H1 (cell line): Measurements from ENCODE around the gene INPP5A. TPM values are rescaled to one million over a fixed set of nuclear protein-coding genes. Genes with fewer than 3 reads are reported as not detected.

Experiments
- CHD7 ChIP-seq: fragments of 300-600 bp; sonication (generic); IDR thresholded peaks from 2 replicates; pipeline ENCODE4 v1.7.1; 2012; ENCODE audit warnings: low read length, moderate library complexity, mild to moderate bottlenecking, inconsistent platforms; ENCODE audit not compliant: insufficient replicate concordance
- CREB1 ChIP-seq: IDR thresholded peaks from 2 replicates; pipeline ENCODE4 v1.6.1; 2012; ENCODE audit warnings: inconsistent platforms
- SUZ12 ChIP-seq: fragments of 200-600 bp; sonication (generic); IDR thresholded peaks from 2 replicates; pipeline ENCODE4 v1.6.1; 2012; ENCODE audit warnings: mild to moderate bottlenecking, inconsistent platforms, low read length, moderate library complexity, mixed read lengths
- TAF1 ChIP-seq: IDR thresholded peaks from 2 replicates; pipeline ENCODE4 v1.6.1; 2011; ENCODE audit warnings: mild to moderate bottlenecking, low read depth, low read length
- polyA plus RNA-seq, 7 experiments: library from polyadenylated mRNA; depleted of rRNA in 3 of 7; stranded (reverse) in 5 of 7; unstranded in 2 of 7; fragments of >200 nt in 5 of 7; fragments of 200-250 nt in 2 of 7; gene quantifications; 1 replicate in 5 of 7; 2 replicates in 1 of 7; 4 replicates in 1 of 7; pipeline versions ENCODE4 v1.2.1 to v1.2.3, GENCODE V29; 2011 to 2013; ENCODE audit warnings: missing spikeins in 2 of 7, mixed read lengths in 2 of 7
- total RNA-seq: library from RNA; stranded (reverse); fragmentation: NEBNext Ultra II Directional; extraction: Animal tissue kit (Norgen Biotek cat#: 25700); gene quantifications from 2 replicates; pipeline ENCODE4 v1.2.1, GENCODE V29; 2021

The INPP5A gene
- total and polyA plus RNA-seq, 2 of the 8 experiments (the other 6 are each of a cell fraction or from before 2014, with no cell fraction given) = 19.7 to 27.5 TPM

DNA sequence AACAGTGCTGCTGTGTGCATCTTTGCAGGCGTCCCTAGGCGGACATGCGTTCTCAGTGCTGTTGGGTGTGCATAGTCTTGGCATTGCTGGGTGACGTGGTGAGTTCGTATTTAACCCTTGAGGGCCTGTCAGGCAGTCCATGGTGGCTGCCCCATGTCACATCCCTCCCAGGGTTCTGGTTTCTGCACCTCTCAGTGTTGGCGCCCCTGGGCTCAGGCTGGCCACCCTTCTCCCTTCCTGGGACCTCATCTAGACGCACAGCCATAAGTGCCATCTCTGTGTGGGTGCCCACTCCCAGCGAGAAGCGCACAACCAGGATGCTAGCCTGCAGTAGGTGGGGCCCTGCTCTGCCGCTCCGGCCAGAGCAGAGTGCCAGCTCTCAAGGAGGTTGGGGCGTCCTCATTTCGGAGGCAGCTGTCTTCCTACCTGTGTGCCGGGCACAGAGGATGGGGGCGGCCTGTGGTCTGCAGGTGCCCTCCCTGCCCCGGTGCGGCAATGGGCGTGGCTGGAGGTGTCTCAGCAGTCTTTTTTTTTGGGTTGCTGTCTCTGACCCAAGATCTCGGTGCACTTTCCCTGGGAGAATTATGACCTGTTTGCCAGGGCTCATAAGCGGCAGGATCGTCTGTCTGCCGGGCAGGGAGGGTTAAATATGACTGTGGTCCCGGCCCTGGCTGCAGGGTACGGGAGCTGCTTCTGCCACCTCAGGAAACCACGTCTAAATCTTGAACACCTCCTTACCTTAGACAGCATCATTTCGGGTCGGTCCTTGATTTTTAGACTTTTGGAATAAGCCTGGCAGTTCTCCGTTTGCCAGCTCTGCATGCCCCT, 6.5 kb downstream of the INPP5A start (continued):
- TF ChIP-seq CHD7 (no peak), CREB1 (no peak), TAF1 (no peak), SUZ12 (no peak)
